ENCODE results near the gene LRRC10.

Gene LRRC10

GRCh38 chr12:69610729-69611128 lies at the start of gene LRRC10:
LRRC10 (minus strand) TSS chr12:69610907; CDS start chr12:69610838, 69 bp downstream.
- DNase-seq (ENCODE audit: low spot score) = no peak

- DNase-seq (ENCODE audit: low spot score) = no peak
Measured at GRCh38 chr12:69660164-69660863, 49.6 kb upstream of the LRRC10 start.

GRCh38 chr12:69658203-69658602 lies 47.5 kb upstream of the LRRC10 start:
- DNase-seq (ENCODE audit: low spot score) = no peak

GRCh38 chr12:69657376-69658137 lies 46.9 kb upstream of the LRRC10 start:
- DNase-seq (ENCODE audit: low spot score) = no peak

- DNase-seq (ENCODE audit: low spot score) = no peak
Measured at GRCh38 chr12:69655616-69656340, 45.1 kb upstream of the LRRC10 start.

- no peak for DNase-seq (ENCODE audit: low spot score)
Measured at GRCh38 chr12:69653703-69654102, 43.0 kb upstream of the LRRC10 start.

GRCh38 chr12:69651922-69652321 lies 41.2 kb upstream of the LRRC10 start:
- no peak for DNase-seq (ENCODE audit: low spot score)

GRCh38 chr12:69649529-69649928 lies 38.8 kb upstream of the LRRC10 start:
- no peak for DNase-seq (ENCODE audit: low spot score)

- no peak for DNase-seq (ENCODE audit: low spot score)
Measured at GRCh38 chr12:69648476-69648875, 37.8 kb upstream of the LRRC10 start.

- no peak for DNase-seq (ENCODE audit: low spot score)
Measured at GRCh38 chr12:69647178-69647577, 36.5 kb upstream of the LRRC10 start.

GRCh38 chr12:69645031-69645430 lies 34.3 kb upstream of the LRRC10 start:
- DNase-seq (ENCODE audit: low spot score) = no peak

GRCh38 chr12:69644511-69644910 lies 33.8 kb upstream of the LRRC10 start:
- DNase-seq (ENCODE audit: low spot score) = no peak

- DNase-seq (ENCODE audit: low spot score) = no peak
Measured at GRCh38 chr12:69642531-69642930, 31.8 kb upstream of the LRRC10 start.

GRCh38 chr12:69641546-69641945 lies 30.8 kb upstream of the LRRC10 start:
- no peak for DNase-seq (ENCODE audit: low spot score)

GRCh38 chr12:69639400-69640016 lies 28.8 kb upstream of the LRRC10 start:
- DNase-seq (ENCODE audit: low spot score) = peak; percentile 53

- no peak for DNase-seq (ENCODE audit: low spot score)
Measured at GRCh38 chr12:69633061-69633460, 22.4 kb upstream of the LRRC10 start.

- DNase-seq (ENCODE audit: low spot score) = no peak
Measured at GRCh38 chr12:69630191-69630590, 19.5 kb upstream of the LRRC10 start.

GRCh38 chr12:69627501-69627900 lies 16.8 kb upstream of the LRRC10 start:
- no peak for DNase-seq (ENCODE audit: low spot score)

GRCh38 chr12:69623970-69624369 lies 13.3 kb upstream of the LRRC10 start:
- no peak for DNase-seq (ENCODE audit: low spot score)

- no peak for DNase-seq (ENCODE audit: low spot score)
Measured at GRCh38 chr12:69621551-69621950, 10.8 kb upstream of the LRRC10 start.

- no peak for DNase-seq (ENCODE audit: low spot score)
Measured at GRCh38 chr12:69620921-69621320, 10.2 kb upstream of the LRRC10 start.

GRCh38 chr12:69620077-69620476 lies 9.4 kb upstream of the LRRC10 start:
- no peak for DNase-seq (ENCODE audit: low spot score)
